Airway epithelial cell (primary cell): ENCODE measurements around the gene NLRP11. TPM values are rescaled to one million over a fixed set of nuclear protein-coding genes. Genes with fewer than 3 reads are reported as not detected.

Experiments used
- total RNA-seq: library from RNA; depleted of rRNA; stranded (reverse); fragments of >200 nt; gene quantifications from 2 replicates; pipeline ENCODE4 v1.2.3, GENCODE V29; 2015

NLRP11 gene
- total RNA-seq, result not detected in 2 replicates

GRCh38 chr19:55831846-55832245, at the start of gene NLRP11:
Gene NLRP11, minus strand, starts transcription at chr19:55831999. Its CDS starts 13,825 bp downstream, at chr19:55818174.

GRCh38 chr19:55836340-55836739, 4.5 kb upstream of the NLRP11 start, which contains the start of gene NLRP4:
Gene NLRP4, plus strand, starts transcription at chr19:55836540. Its CDS starts 15,541 bp downstream, at chr19:55852081.

GRCh38 chr19:55768818-55769217, 63.0 kb downstream of the NLRP11 start, which contains the start of gene RFPL4AL1:
Gene RFPL4AL1, plus strand, starts transcription at chr19:55769118. Its CDS starts 2,687 bp downstream, at chr19:55771805.

GRCh38 chr19:55758797-55759196, 73.0 kb downstream of the NLRP11 start, which contains the start of gene RFPL4A:
Gene RFPL4A, plus strand, starts transcription at chr19:55759097. Its CDS starts 2,704 bp downstream, at chr19:55761801.

GRCh38 chr19:55738302-55738701, 93.5 kb downstream of the NLRP11 start, which contains the start of gene NLRP9:
Gene NLRP9, minus strand, starts transcription at chr19:55738402. Its CDS starts 28 bp downstream, at chr19:55738374.

Other genes with a start within 250 kb of the NLRP11 start
- 3.1 and 3.7 TPM in 2 replicates for gene FIZ1, start 232.5 kb downstream of the NLRP11 start, total RNA-seq
- 27.2 and 31.9 TPM in 2 replicates for gene ZNF524, start 231.7 kb downstream of the NLRP11 start, total RNA-seq
- gene ZNF865, start 226.4 kb downstream of the NLRP11 start, total RNA-seq, result 4.4 and 5.8 TPM in 2 replicates
- gene ZNF784, start 207.4 kb downstream of the NLRP11 start, total RNA-seq, result 4.1 and 6.1 TPM in 2 replicates
- gene ZNF580, start 191.0 kb downstream of the NLRP11 start, total RNA-seq, result 10.5 and 29.2 TPM in 2 replicates
- 30.8 and 37.0 TPM in 2 replicates for gene ZNF581, start 188.3 kb downstream of the NLRP11 start, total RNA-seq
- gene CCDC106, start 183.8 kb downstream of the NLRP11 start, total RNA-seq, result 14.0 and 18.0 TPM in 2 replicates
- gene U2AF2, start 177.0 kb downstream of the NLRP11 start, total RNA-seq, result 174 and 255 TPM in 2 replicates
- 137 and 177 TPM in 2 replicates for gene EPN1, start 156.8 kb downstream of the NLRP11 start, total RNA-seq
- not detected in 2 replicates for gene NLRP9, start 93.6 kb downstream of the NLRP11 start, total RNA-seq
- gene RFPL4A, start 72.9 kb downstream of the NLRP11 start, total RNA-seq, result not detected in 2 replicates
- not detected in 2 replicates for gene RFPL4AL1, start 62.9 kb downstream of the NLRP11 start, total RNA-seq
- gene NLRP4, start 4.5 kb upstream of the NLRP11 start, total RNA-seq, result not detected in 2 replicates
- not detected in 2 replicates for gene NLRP13, start 100.3 kb upstream of the NLRP11 start, total RNA-seq
- gene NLRP8, start 115.8 kb upstream of the NLRP11 start, total RNA-seq, result not detected in 2 replicates
- not detected in 2 replicates for gene NLRP5, start 154.8 kb upstream of the NLRP11 start, total RNA-seq